NCI-H2029 (cell line): Measurements from ENCODE around the gene TMEFF2.

Experiments
- DNase-seq: peaks from one replicate; lab custom pipeline; 2025; lab: John Stamatoyannopoulos, UW

TMEFF2 gene

GRCh38 chr2:192016265-192016664 lies 178.5 kb downstream of the TMEFF2 start:
- DNase-seq = no peak

- no peak for DNase-seq
Measured at GRCh38 chr2:192013211-192013610, 181.5 kb downstream of the TMEFF2 start.

- no peak for DNase-seq
Measured at GRCh38 chr2:192011196-192011595, 183.5 kb downstream of the TMEFF2 start.

GRCh38 chr2:192010073-192010472 lies 184.7 kb downstream of the TMEFF2 start:
- DNase-seq = no peak

GRCh38 chr2:192007581-192008228 lies 187.0 kb downstream of the TMEFF2 start:
- no peak for DNase-seq

GRCh38 chr2:192005211-192005610 lies 189.5 kb downstream of the TMEFF2 start:
- DNase-seq = no peak

GRCh38 chr2:192004188-192004963 lies 190.4 kb downstream of the TMEFF2 start:
- DNase-seq = no peak

GRCh38 chr2:192002418-192002817 lies 192.3 kb downstream of the TMEFF2 start:
- no peak for DNase-seq

- DNase-seq = no peak
Measured at GRCh38 chr2:192000196-192000980, 194.3 kb downstream of the TMEFF2 start.

GRCh38 chr2:191999101-191999841 lies 195.5 kb downstream of the TMEFF2 start:
- no peak for DNase-seq

- DNase-seq = no peak
Measured at GRCh38 chr2:191995285-191995684, 199.4 kb downstream of the TMEFF2 start.

- no peak for DNase-seq
Measured at GRCh38 chr2:191994749-191995148, 200.0 kb downstream of the TMEFF2 start.

- no peak for DNase-seq
Measured at GRCh38 chr2:191991442-191991841, 203.3 kb downstream of the TMEFF2 start.

GRCh38 chr2:191985740-191986139 lies 209.0 kb downstream of the TMEFF2 start:
- no peak for DNase-seq

- no peak for DNase-seq
Measured at GRCh38 chr2:191983591-191983990, 211.1 kb downstream of the TMEFF2 start.

GRCh38 chr2:191983186-191983585 lies 211.5 kb downstream of the TMEFF2 start:
- DNase-seq = no peak

GRCh38 chr2:191981706-191982105 lies 213.0 kb downstream of the TMEFF2 start:
- no peak for DNase-seq

- DNase-seq = no peak
Measured at GRCh38 chr2:191980483-191980882, 214.2 kb downstream of the TMEFF2 start.

GRCh38 chr2:191979221-191979730 lies 215.5 kb downstream of the TMEFF2 start:
- no peak for DNase-seq

GRCh38 chr2:191977754-191978153 lies 217.0 kb downstream of the TMEFF2 start:
- DNase-seq = no peak

GRCh38 chr2:191976436-191976835 lies 218.3 kb downstream of the TMEFF2 start:
- DNase-seq = no peak

- DNase-seq = no peak
Measured at GRCh38 chr2:191974676-191975075, 220.1 kb downstream of the TMEFF2 start.
